GM12872 (cell line): Measurements from ENCODE around the gene CD151.

Experiments
- CTCF ChIP-seq: IDR thresholded peaks from 3 replicates; pipeline ENCODE4 v1.5.1; 2011; ENCODE audit warnings: low read depth, mild to moderate bottlenecking, low read length, moderate library complexity; ENCODE audit not compliant: insufficient read depth

CD151 gene

GRCh38 chr11:875203-875602 lies 42.5 kb downstream of the CD151 start:
- no peak for TF ChIP-seq CTCF

DNA sequence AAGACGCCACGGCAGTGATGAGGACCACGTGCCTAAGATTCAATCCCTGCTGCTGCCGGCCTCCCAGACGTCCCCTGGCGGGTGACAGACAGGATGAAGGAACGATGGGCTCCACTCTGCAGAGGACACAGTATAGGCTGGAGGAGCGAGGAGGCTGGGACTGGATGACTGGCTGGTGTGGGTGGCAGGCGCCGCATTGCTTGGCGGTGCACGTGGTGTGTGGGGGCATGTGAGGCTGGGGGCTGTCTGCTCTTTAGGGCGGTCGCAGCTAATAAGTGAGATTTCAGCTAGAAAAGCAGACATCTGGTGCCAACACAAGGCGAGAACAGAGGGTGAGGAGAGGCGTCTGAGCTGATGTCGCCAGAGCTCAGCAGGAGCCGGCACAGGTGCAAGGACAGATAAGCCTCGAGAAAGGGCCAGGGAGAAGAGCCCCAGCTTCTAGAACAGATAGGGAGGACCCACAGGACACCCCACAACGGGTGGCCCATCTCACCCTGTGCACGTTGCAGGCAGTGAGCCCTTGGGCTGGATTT lies 43.1 kb downstream of the CD151 start:
- no peak for TF ChIP-seq CTCF

DNA sequence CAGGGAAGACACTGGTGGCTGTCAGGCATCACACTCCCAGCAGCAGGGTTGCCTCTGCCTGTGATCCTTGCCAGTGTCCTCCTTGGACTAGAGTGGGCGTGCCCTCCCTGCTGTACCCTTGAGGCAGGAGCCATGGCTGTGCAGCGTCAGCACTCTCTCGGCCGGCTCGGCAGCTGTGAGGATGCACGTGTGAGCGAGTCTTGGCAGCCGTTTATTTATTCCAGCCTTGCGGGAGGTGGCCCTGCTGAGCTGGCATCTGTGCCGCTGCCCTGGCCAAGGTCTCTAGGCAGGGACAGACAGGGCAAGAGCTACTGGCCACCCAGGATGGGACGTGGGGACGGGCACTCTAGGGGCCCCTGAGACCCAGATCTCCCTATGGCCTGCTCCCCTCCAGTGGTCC lies 43.8 kb downstream of the CD151 start:
- no peak for TF ChIP-seq CTCF

DNA sequence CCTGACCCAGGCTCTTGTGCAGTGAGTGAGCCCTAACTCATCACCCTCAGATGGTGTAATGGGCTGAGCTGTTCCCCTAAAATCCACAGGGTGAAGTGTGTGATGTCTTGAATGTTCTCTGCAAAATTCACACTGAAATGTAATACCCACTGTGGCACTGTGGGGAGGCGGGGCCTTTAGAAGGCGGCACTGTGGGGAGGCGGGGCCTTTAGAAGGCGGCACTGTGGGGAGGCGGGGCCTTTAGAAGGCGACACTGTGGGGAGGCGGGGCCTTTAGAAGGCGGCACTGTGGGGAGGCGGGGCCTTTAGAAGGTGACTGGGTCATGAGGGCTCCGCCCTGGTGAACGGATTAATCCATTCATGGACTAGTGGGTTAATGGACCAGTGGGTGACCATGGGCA lies 44.8 kb downstream of the CD151 start:
- no peak for TF ChIP-seq CTCF

DNA sequence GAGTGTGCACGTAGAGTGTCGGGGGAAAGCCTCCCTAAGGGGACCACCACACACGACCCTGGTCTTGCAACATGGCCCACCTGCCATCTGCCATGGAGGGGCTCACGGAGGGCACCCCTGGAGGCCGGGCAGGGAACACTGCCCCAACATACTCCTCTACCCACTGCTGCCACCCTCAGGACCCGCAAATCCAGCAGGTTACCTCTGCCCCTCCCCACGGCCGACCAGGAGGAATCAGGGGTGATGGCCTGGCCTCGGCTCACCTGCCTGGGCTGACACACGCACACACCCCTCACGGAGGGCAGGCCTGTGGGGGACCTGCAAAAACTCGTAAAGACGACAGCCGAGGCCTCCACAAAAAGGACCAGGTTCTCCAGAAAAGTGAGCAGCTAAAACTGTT lies 47.7 kb downstream of the CD151 start:
- TF ChIP-seq CTCF = no peak

- no peak for TF ChIP-seq CTCF
Observed at GRCh38 chr11:882596-882995, 49.8 kb downstream of the CD151 start.

GRCh38 chr11:883527-883926 lies 50.8 kb downstream of the CD151 start:
- no peak for TF ChIP-seq CTCF
